HG03103 (cell line): ENCODE data around the gene CHRNA7.
"Not testable (repeated sequence)": the region's sequence is repeated elsewhere in the genome, so short reads cannot be mapped to it uniquely, and the experiment has no call there.

Experiments
- ATAC-seq: cut with Tn5 transposase; IDR thresholded peaks from one replicate; pipeline ENCODE4 v1.9.1; 2021; ENCODE audit warnings: low read depth; ENCODE audit not compliant: unreplicated experiment

Gene CHRNA7

DNA sequence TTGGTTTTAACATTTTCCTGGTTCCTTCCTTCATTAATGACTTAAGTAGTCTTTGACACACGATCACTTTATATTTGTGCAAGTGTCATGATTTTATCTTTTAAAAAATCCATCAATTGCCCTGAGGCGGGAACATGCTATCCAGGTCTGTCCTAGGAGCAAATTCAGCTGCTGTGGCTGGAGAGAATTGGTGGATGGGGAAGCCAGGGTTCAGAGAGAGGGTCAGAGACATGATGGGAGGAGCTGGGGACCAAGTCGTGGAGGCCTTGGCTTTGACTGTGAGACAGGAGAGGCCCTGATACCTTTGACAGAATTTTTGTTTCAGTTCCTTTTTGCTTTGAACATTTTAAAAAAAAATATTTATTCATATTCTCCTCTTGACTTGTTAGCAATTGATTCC lies 89.0 kb downstream of the CHRNA7 start:
- ATAC-seq: no peak

DNA sequence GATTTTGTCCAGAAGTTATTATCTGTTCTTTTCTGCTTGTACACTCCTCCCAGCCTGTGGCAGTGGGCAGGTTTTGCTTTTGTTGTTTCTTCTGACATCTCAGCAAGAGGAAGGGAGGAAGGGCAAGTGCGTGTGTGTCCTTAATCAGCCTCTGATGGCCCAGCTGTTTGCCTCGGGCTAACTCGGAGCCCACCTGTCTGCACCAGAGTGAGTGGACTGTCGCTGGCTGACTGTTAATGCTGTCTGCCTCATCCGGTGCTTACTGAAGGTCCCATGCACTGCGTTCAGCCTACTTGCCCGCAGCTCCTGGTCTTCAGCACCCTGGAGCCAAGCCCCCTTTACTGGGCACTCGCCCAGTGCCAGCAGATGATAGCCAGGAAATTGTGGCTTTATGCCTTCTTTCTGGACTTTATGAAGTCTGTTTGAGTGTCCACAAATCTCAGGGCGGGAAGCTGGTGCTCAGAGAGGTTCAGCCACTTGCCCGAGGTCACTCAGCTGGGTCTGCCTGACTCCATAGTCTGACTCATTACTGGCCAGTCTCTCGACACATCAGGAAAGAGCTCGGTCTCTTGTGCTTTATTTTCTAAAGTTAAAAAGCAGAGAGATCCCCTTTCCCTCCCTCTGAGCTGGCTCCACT lies 89.5 kb downstream of the CHRNA7 start:
- no peak for ATAC-seq

DNA sequence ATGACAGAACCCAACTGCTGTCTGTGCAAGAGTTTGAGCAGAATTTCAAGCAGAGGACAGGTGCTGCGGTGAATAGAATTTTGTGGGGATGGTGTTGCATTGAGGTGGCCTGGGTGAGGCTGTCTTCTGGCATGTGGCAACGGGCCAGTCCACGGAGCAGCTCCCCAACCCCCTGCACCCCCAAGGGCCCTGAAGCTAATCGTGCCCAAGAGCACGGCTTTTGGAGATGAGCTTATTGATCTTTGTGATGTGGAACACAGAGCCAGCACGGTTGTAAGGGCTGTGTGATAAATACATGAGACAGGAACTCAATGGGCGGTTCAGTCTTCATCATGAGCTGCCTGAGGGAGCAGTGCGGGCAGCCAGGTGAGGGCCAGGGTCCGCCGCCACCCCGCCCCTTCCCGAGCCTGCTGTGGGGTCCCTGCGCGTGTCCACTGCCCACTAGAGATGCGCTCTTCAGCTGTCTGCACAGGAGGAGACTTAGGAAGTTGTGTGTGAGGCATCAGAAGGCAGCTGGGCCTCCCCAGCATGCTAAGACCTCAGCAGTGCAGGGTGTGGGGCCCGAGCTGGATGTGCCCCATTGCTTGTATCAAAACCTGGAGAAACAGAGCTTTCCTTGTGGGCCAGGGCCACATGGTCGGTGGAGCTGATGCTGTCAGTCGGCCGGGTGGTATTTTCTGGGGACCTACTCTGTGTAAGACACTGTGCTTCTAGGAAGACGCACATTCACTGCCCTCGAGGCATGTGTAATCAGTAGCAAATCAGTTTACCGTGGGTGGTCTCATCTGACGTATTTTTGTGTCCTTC lies 90.5 kb downstream of the CHRNA7 start:
- no peak for ATAC-seq

DNA sequence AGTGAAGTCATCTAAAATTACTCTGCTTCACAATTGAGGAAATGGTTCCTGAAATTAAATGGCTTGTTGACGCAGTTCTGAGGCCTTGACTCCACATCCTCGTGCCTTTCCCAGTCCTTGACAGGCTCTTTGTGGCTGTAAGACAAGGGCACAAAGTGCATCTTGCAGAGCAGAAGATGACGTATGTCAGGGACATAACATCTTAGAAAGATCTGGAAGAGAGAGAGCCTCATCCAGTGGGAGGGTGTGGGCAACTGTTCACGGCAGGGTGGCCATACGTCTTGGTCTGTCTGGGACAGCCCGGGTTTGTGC lies 91.0 kb downstream of the CHRNA7 start:
- ATAC-seq: no peak

DNA sequence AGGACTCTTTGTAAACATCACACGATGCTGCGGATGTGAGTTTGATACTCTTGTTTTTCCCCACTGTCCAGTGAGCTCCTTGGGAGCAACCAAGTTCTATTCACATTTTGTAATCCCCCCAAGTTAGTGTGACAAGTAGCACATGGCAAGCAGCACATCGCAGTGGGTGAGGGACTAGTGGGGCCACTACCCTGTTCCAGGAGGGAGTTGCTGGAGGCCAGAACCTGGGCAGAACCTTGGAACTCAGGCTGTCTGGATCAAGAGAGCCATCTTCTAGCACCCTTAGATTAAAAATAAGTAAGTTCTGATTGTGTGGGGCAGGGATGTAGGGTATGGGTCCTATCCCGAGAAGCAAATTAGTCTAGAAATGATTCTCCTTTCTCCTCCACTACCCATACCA lies 91.7 kb downstream of the CHRNA7 start:
- ATAC-seq: no peak

DNA sequence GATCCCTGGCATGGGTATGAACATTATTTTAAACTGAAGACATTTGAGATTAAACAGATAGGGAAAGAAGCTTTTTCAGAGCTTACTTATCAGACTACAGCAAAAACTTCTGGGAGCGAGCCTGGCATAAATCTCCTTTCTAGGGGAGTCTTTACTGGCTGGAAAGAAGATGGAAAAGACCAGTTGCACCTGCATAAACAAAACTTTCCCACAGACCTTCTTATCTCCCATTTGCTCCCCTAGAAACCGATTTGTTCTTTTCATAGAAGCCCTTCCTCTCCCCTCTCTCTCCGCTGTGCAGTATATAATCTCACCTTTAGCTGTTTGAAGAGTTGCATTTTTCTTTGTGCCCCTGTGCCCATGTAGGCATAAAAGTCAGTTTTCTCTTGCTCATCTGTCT lies 93.2 kb downstream of the CHRNA7 start:
- ATAC-seq: no peak

DNA sequence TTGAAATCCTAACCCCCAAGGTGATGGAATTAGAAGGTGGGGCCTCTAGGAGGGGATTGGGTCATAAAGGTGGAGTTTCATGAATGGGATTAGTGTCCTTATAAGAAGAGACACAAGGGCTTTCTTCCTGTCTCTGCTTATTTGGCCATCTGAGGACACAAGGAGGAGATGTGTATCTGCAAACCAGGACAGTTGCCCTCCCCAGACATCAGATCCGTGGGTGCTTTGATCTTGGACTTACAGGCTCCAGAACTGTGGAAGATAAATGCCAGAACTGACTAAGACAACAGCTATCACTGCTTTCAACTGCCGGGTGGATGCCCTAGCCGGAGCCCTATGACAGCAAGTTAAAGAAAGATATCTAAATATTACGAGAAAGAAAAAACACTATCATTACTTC lies 94.4 kb downstream of the CHRNA7 start:
- ATAC-seq: no peak

DNA sequence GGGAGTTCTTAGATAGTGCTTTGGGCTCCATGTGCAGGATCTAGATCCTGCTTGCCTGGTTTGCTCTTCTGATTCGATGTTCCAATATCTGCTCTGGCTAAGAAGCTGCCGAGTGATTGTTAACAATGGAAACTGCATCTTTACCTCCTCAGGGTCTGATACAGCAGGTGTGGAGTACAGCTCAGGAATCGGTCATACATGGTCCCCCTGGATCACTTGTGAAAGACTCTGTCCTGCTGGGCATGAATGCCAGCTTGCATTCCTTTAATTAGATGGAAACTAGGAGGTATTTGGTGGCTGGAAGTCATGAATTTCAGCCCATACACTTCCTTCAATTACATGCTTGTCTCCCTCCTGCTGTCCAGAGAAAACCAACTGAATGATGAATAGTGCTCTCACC lies 95.3 kb downstream of the CHRNA7 start:
- no peak for ATAC-seq

DNA sequence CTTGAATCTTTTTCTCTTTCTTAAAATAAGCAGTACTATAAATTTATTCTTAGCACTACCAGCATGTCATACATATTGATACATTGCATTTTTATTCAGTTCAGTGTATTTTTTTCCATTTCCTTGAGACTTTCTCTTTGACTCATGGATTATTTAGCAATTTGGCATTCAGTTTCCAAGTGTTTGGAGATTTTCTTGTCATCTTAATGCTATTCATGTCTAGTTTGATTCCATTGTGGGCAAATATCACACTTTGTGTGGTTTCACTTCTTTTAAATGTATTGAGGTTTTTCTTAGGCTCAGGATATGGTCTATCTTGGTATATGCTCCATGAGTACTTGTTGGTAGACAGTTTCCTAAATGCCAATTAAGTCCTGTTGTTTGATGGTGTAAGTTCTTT lies 99.5 kb downstream of the CHRNA7 start:
- ATAC-seq: no peak

DNA sequence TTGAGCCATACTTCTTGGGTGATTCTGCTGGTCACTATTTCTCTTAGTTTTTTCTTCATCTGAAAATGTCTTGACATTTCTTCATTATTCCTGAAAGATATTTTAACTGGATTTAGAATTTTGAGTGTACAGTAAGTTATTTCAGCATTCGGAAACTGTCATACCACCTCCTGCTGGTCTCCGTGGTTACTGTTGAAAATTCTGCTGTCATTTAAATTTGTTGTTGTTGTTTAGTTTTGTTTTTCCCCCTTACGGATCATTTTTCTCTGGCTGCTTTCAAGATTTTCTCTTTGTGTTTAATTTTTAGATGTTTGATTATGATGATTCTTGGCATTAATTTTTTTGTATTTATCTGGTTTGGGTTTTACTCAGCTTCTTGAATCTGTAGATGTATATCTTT lies 100.5 kb downstream of the CHRNA7 start:
- no peak for ATAC-seq

DNA sequence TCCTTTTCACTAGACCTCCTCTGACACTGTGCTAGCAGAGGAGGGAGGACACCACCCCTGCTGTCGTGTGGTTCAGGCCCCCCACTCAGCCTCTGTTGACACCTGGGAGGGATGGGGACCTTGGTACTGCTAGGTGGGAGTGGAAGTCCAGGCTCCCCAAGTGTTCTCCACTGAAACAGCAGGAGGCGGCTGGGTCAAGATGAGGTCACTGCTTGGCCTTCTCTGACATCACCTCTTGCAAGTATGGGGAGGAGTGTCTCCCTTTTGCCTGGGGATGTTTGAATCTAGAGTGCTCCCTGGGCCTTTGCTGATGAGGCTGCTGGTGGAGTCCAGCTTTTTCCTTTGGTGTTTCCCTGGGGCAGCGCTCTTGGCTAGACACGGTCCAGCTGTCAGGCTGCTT lies 101.5 kb downstream of the CHRNA7 start:
- ATAC-seq: no peak

DNA sequence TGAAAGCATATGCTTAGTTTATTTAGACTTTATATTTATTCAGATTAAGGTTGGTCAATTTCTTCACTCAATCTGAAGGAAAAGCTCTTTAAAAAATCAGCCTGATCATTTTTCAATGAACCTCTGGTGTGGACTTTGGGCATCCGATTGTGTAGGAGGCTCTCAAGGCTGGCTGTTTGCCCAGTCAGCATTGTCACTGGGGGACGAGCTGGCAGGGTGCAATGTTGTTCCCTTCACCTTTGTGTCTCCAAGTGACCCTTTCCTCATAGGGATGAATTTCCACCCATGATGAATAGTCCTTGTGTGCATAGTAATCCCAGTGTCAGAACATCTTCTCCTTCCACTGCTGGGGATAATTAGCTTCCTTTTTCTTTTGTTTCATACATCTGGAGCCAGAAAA lies 102.5 kb downstream of the CHRNA7 start:
- no peak for ATAC-seq

DNA sequence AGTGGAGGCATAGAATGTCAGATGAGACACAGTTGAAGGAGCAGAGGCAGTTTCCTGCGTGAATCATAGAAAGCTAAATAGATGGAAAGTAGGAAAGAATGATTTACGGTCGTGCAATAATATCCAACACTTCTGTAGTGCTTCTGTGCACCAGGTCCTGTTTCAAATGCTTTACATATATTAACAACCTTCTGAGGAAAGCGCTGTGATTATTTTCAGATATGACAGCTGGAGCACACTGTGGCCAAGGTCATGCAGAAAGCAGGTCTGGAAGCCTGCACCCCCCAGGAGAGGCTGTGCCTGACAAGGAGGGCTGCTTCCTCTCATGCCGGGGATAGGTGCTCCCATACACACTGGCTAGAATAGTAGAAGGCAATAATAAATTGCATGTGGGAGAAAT lies 104.5 kb downstream of the CHRNA7 start:
- ATAC-seq: no peak

DNA sequence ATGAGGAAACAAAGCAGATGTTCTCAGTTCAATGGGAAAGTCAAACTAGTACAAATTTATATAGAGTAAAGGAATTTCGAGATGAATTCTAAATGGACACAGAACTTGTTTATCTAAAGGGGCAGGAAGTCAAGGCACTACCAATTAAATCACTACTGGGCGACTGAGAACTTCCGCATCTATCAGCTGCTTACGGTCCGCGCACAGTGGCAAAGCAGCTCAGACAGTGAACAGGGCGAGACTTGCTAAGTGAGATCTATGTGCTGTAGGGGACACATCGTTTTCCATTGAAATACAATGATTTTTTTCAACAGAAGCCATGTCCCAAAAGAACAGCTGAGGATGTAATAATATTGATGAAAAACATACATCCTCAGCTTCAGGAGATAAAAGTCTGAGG lies 105.0 kb downstream of the CHRNA7 start:
- no peak for ATAC-seq

DNA sequence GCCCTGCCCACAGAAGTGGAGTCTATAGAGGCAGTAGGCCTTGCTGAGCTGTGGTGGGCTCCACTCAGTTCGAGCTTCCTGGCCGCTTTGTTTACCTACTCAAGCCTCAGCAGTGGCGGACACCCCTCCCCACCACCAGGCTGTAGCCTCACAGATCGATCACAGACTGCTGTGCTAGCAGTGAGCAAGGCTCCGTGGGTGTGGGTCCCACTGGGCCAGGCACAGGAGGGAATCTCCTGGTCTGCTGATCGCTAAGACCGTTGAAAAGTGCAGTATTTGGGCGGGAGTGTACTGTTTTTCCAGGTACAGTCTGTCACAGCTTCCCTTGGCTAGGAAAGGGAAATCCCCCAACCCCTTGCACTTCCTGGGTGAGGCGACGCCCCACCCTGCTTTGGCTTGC lies 115.2 kb downstream of the CHRNA7 start:
- ATAC-seq: not testable (repeated sequence)

DNA sequence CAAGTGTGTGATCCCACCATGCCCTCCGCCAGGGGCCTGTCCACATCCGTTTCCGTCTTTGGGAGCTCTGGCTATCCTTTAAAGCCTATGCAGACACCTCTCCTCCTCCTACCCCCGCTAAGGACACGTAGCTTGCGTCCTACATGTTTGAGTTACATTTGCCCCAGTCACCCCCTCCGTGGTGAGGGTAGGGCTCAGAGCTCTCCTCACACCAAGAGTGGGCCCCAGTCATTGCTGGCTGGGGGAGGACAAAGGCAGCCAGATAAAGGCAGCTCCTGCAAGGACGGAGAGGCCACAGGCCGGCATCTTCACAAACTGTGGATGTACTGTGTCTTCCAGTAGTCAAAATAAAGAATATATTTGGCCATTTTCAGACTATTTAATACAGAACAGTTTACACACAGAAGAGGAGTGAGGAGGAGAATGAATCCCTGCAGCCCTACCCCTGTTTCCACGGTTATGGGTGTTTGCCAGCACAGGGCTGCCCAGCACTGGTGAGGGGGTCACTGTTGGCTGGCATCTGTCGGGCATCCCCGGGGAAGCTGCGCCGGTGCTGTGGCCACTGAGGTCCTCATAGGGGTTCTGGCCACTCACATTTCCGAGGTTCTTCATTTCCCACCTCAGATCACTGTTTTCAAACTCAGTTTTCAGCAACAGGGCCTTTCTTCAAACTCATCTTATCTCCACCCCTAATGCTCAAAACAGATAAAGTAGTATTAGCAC lies 118.7 kb downstream of the CHRNA7 start:
- ATAC-seq: no peak

DNA sequence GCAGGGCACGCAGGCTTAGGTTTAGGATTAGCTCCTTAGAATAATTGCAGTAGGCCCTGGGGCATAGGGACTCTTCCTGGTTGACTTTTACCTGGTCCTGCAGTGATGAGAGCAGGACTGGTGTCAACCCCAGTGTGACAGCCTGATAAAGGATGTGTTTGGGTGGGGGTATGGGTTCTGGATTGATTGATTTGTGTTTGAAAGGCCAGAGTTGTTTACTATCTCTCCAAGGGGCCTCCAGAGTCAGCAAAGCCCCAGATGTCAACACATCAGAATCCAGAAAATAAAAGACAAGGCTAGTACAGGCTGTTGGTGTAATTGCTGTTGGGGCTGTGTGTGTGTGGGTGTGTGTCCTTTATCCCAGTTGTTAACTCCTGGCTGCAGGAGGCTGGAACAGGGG lies 122.3 kb downstream of the CHRNA7 start:
- no peak for ATAC-seq

DNA sequence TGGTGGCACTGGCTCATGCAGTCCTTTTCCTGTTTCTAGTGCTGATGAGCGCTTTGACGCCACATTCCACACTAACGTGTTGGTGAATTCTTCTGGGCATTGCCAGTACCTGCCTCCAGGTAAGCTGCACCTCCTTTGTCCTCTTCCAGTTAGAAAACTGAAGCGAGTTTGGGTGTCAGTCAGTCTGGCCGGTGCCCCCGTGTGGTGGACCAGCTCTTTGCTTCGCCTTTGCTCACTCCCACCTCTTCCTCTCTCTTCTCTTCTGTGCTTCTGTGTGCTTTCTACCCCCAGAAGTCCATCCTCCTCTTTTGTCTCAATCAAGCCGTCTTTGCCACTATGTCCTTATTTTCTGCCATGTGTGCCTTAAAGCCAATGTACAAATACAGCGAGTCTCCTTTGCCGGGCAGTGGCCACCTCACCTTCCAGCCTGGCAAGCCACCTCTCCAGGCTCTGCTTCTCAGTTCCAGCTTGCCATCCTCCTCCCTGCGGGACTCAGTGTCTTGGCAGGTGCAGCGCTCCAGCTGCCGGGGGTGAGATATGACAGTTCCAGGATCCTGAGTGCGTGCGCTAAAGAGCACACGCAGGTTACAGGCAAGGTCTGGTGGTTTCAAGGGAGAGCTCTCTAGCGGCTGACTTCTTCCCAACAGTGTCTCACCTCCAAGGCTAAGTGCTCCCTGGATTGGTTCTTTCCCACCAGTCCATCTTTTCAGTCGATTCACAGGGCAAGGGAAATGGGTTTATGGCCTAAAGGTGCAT lies 123.7 kb downstream of the CHRNA7 start:
- ATAC-seq: not testable (repeated sequence)

DNA sequence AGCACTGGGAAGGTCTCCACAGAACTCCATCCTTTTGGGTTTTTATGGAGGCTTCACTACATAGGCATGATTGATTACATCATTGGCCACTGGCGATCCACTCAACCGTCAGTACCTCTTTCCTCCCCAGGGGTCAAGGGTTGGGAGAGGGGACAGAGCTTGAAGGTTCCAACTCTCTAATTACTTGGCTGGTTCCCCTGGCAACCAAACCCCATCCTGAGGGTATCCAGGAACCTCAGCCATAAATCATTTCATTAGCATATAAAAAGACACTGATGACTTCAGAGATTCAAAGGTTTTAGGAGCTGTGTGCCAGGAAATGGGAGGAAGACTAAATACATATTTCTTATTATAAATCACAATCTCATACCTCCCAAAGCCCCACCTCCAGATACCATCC lies 131.8 kb downstream of the CHRNA7 start:
- not testable (repeated sequence) for ATAC-seq

DNA sequence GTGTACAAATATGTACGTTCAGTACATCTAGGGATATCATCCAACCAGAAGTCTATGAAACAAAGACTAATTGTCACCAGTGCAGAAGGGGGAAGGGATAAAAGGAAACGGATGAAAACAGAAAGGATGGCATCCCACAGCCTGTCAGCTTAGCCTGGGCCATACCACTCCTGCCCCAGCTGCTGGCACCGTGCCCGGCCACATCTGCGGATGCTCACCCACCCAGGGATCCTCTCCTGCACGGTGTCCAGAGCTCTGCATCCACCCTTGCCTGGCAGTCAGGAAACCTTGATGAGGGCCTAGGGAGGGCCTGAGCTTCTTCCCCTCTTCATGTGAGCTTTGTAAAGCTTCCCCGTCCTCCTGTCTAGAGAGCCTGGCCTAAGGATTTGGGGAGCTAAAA lies 133.8 kb downstream of the CHRNA7 start:
- ATAC-seq: not testable (repeated sequence)

DNA sequence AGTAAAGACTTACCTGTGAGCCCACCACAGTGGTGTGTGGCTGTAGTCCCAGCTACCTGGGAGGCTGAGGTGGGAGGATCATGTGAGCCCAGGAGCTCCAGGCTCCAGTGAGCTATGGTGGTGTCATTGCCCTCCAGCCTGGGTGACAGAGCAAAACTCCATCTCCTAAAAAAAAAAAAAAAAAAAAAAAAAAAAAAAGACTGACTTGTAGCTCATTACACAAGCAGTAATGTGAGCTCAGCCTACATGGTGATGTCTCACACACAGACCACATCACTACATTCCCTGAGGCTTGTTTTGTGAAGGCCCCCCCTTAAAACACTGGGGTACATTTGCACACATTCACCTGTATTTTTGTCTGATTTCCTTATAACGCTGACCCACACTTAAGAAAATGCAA lies 134.4 kb downstream of the CHRNA7 start:
- ATAC-seq: not testable (repeated sequence)
